AG10803 (cell line): Measurements from ENCODE around the gene CSTB.

ENCODE experiments used
- DNase-seq: peaks from one replicate; pipeline ENCODE4 v3.0.0; 2010; ENCODE audit warnings: low read depth
- H3K4me3 ChIP-seq: 2 replicates; pipeline ENCODE4 v1.5.1; 2011; ENCODE audit warnings: mild to moderate bottlenecking, low read length, control low read depth
- TF ChIP-seq, protein P1 (sequence below): conservative IDR thresholded peaks from 2 replicates; pipeline ENCODE4 v1.5.1; 2011; ENCODE audit warnings: mild to moderate bottlenecking, low read length, control low read depth, inconsistent platforms

The CSTB gene

DNA sequence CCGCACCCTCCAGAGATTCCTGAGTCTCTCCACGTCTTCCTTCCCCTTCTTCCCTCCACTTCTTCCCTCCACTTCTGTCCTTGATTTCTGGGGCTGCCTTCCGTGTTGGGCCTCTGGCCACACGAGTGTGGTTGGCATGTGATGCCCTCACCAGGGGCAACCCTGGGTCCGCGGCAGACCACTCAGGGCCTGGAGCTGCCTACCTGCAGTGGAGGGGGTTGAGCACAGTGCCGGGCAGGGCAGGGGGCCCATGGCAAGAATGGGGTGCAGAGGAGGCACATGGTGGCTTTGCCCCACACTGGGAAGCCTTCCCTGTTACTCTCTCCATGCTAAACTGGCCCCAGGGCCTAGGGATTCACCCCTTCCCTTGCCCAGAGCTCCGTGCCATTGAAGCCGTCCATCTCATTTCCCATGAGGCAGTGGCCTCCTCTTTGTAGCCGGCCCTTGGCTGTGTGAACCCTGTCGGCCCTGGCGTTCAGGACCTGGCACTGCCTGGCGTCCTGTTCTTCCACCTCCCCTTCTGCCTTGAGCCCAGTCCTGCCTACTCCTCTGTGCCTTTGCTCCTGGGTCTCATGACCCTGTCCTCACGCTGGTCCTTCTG, 26.7 kb upstream of the CSTB start:
- TF ChIP-seq, protein P1, sequence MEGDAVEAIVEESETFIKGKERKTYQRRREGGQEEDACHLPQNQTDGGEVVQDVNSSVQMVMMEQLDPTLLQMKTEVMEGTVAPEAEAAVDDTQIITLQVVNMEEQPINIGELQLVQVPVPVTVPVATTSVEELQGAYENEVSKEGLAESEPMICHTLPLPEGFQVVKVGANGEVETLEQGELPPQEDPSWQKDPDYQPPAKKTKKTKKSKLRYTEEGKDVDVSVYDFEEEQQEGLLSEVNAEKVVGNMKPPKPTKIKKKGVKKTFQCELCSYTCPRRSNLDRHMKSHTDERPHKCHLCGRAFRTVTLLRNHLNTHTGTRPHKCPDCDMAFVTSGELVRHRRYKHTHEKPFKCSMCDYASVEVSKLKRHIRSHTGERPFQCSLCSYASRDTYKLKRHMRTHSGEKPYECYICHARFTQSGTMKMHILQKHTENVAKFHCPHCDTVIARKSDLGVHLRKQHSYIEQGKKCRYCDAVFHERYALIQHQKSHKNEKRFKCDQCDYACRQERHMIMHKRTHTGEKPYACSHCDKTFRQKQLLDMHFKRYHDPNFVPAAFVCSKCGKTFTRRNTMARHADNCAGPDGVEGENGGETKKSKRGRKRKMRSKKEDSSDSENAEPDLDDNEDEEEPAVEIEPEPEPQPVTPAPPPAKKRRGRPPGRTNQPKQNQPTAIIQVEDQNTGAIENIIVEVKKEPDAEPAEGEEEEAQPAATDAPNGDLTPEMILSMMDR, result no peak
- DNase-seq, result no peak
- H3K4me3 ChIP-seq, result no peak overlapping the region

DNA sequence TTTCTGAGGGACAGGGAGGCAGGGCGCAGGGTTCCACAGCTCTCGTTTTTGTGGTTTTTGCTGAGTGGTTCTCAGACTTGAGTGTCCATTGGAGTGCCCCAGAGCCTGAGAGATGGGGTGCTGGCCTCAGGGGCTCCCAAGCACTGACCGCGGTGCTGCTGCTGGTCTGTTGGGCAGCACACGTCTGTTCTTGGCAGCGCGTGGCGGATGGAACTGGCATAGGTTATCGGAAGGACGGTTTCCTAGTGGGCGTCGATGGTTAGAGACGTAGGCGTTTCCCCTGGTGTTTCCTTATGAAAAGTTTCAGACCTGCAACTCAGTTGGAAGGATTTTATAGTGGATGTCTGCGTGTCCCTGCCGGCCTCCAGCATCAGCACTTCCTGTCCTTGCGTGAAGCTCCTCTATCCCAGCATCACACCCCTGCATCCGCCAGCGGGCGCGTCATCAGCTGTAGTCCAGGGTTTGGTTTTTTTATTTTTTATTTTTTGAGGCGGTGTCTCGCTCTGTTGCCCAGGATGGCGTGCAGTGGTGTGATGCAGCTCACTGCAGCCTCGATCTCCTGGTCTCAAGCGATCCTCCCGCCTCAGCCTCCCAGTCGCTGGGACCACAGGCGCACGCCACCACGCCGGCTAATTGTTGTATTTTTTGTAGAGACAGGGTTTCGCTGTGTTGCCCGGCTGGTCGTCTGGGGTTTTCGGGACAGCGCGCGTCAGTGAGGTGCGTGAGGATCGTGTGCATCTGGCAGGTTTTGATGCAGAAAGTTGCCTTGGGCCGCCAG, 25.1 kb upstream of the CSTB start:
- no peak for DNase-seq
- no peak overlapping the region for H3K4me3 ChIP-seq
- TF ChIP-seq, protein P1, result no peak

GRCh38 chr21:43800566-43800965, 24.5 kb upstream of the CSTB start:
- no peak overlapping the region for H3K4me3 ChIP-seq
- TF ChIP-seq, protein P1, result no peak
- no peak for DNase-seq

- no peak overlapping the region for H3K4me3 ChIP-seq
- TF ChIP-seq, protein P1, result no peak
- no peak for DNase-seq
Observed at GRCh38 chr21:43800124-43800523, 24.0 kb upstream of the CSTB start.

GRCh38 chr21:43799301-43799840, 23.3 kb upstream of the CSTB start:
- H3K4me3 ChIP-seq, result no peak overlapping the region
- TF ChIP-seq, protein P1, result no peak
- no peak for DNase-seq

GRCh38 chr21:43797925-43798715, 22.0 kb upstream of the CSTB start:
- no peak for DNase-seq
- no peak overlapping the region for H3K4me3 ChIP-seq
- TF ChIP-seq, protein P1, result no peak
